Measurements from ENCODE around the gene KCNH5.
A peak's percentile ranks its signal among the peaks of the same experiment; 100 is the strongest.

The KCNH5 gene

GRCh38 chr14:62697461-62697860, 347.8 kb downstream of the KCNH5 start:
- Histone ChIP-seq H3K4me3 (ENCODE audit: low read depth in 1 of 2, low read length in 2 of 2) (no peak overlapping the region), H3K27me3 (ENCODE audit: low read depth, low read length) (no peaks in the 10 kb centered on the region), H3K27ac (ENCODE audit: low read length) (no peak overlapping the region), H3K9me3 (ENCODE audit: control insufficient read depth in 1 of 2, low read length in 2 of 2) (no peaks in the 10 kb centered on the region), H3K4me1 (ENCODE audit: control insufficient read depth in 1 of 2, insufficient read depth in 2 of 2, low read length in 2 of 2) (peaks cover 0 to 5% of the 10 kb centered on the region in 2 donors), H3K36me3 (ENCODE audit: control insufficient read depth in 1 of 2, insufficient read depth in 2 of 2, low read length in 2 of 2) (no peaks in the 10 kb centered on the region)

GRCh38 chr14:62696929-62697328, 348.3 kb downstream of the KCNH5 start:
- Histone ChIP-seq H3K4me1 (ENCODE audit: control insufficient read depth in 1 of 2, insufficient read depth in 2 of 2, low read length in 2 of 2) (peaks cover 0 to 6% of the 10 kb centered on the region in 2 donors), H3K27ac (ENCODE audit: low read length) (no peak overlapping the region), H3K27me3 (ENCODE audit: low read depth, low read length) (no peaks in the 10 kb centered on the region), H3K4me3 (ENCODE audit: low read depth in 1 of 2, low read length in 2 of 2) (no peak overlapping the region), H3K9me3 (ENCODE audit: control insufficient read depth in 1 of 2, low read length in 2 of 2) (no peaks in the 10 kb centered on the region), H3K36me3 (ENCODE audit: control insufficient read depth in 1 of 2, insufficient read depth in 2 of 2, low read length in 2 of 2) (no peaks in the 10 kb centered on the region)

GRCh38 chr14:62696331-62696924, 348.8 kb downstream of the KCNH5 start:
- H3K4me3 ChIP-seq (ENCODE audit: low read depth in 1 of 2, low read length in 2 of 2), result no peak overlapping the region
- H3K9me3 ChIP-seq (ENCODE audit: control insufficient read depth in 1 of 2, low read length in 2 of 2), result no peaks in the 10 kb centered on the region

GRCh38 chr14:62694075-62694474, 351.2 kb downstream of the KCNH5 start:
- no peaks in the 10 kb centered on the region for H3K36me3 ChIP-seq (ENCODE audit: control insufficient read depth in 1 of 2, insufficient read depth in 2 of 2, low read length in 2 of 2)
- no peak overlapping the region for H3K4me3 ChIP-seq (ENCODE audit: low read depth in 1 of 2, low read length in 2 of 2)
- H3K27ac ChIP-seq (ENCODE audit: low read length), result no peak overlapping the region
- H3K9me3 ChIP-seq (ENCODE audit: control insufficient read depth in 1 of 2, low read length in 2 of 2), result peaks cover 0 to 2% of the 10 kb centered on the region in 2 donors
- H3K4me1 ChIP-seq (ENCODE audit: control insufficient read depth in 1 of 2, insufficient read depth in 2 of 2, low read length in 2 of 2), result peaks cover 0 to 6% of the 10 kb centered on the region in 2 donors
- H3K27me3 ChIP-seq (ENCODE audit: low read depth, low read length), result no peaks in the 10 kb centered on the region

More at GRCh38 chr14:62696331-62696924, 348.8 kb downstream of the KCNH5 start:
- Histone ChIP-seq H3K27me3 (ENCODE audit: low read depth, low read length) (no peaks in the 10 kb centered on the region), H3K36me3 (ENCODE audit: control insufficient read depth in 1 of 2, insufficient read depth in 2 of 2, low read length in 2 of 2) (no peaks in the 10 kb centered on the region), H3K27ac (ENCODE audit: low read length) (no peak overlapping the region), H3K4me1 (ENCODE audit: control insufficient read depth in 1 of 2, insufficient read depth in 2 of 2, low read length in 2 of 2) (peaks cover 0 to 6% of the 10 kb centered on the region in 2 donors)

GRCh38 chr14:62692490-62693106, 352.7 kb downstream of the KCNH5 start:
- H3K9me3 ChIP-seq (ENCODE audit: control insufficient read depth in 1 of 2, low read length in 2 of 2), result peaks cover 0 to 2% of the 10 kb centered on the region in 2 donors
- H3K4me3 ChIP-seq (ENCODE audit: low read depth in 1 of 2, low read length in 2 of 2), result no peak overlapping the region
- H3K4me1 ChIP-seq (ENCODE audit: control insufficient read depth in 1 of 2, insufficient read depth in 2 of 2, low read length in 2 of 2), result peaks cover 0 to 6% of the 10 kb centered on the region in 2 donors
- no peaks in the 10 kb centered on the region for H3K36me3 ChIP-seq (ENCODE audit: control insufficient read depth in 1 of 2, insufficient read depth in 2 of 2, low read length in 2 of 2)
- H3K27ac ChIP-seq (ENCODE audit: low read length), result peak overlapping the region; percentile 54
- H3K27me3 ChIP-seq (ENCODE audit: low read depth, low read length), result no peaks in the 10 kb centered on the region

- Histone ChIP-seq H3K4me1 (ENCODE audit: control insufficient read depth in 1 of 2, insufficient read depth in 2 of 2, low read length in 2 of 2) (peaks cover 0 to 6% of the 10 kb centered on the region in 2 donors), H3K27me3 (ENCODE audit: low read depth, low read length) (no peaks in the 10 kb centered on the region), H3K9me3 (ENCODE audit: control insufficient read depth in 1 of 2, low read length in 2 of 2) (peaks cover 0 to 2% of the 10 kb centered on the region in 2 donors), H3K4me3 (ENCODE audit: low read depth in 1 of 2, low read length in 2 of 2) (no peak overlapping the region), H3K36me3 (ENCODE audit: control insufficient read depth in 1 of 2, insufficient read depth in 2 of 2, low read length in 2 of 2) (no peaks in the 10 kb centered on the region), H3K27ac (ENCODE audit: low read length) (peak overlapping the region; percentile 54)
Measured at GRCh38 chr14:62691647-62692489, 353.4 kb downstream of the KCNH5 start.

- Histone ChIP-seq H3K4me1 (ENCODE audit: control insufficient read depth in 1 of 2, insufficient read depth in 2 of 2, low read length in 2 of 2) (peaks cover 0 to 6% of the 10 kb centered on the region in 2 donors), H3K9me3 (ENCODE audit: control insufficient read depth in 1 of 2, low read length in 2 of 2) (peaks cover 0 to 2% of the 10 kb centered on the region in 2 donors)
Measured at GRCh38 chr14:62689733-62690132, 355.5 kb downstream of the KCNH5 start.

GRCh38 chr14:62687818-62688217, 357.4 kb downstream of the KCNH5 start:
- H3K27me3 ChIP-seq (ENCODE audit: low read depth, low read length), result no peaks in the 10 kb centered on the region
- H3K36me3 ChIP-seq (ENCODE audit: control insufficient read depth in 1 of 2, insufficient read depth in 2 of 2, low read length in 2 of 2), result no peaks in the 10 kb centered on the region
- peaks cover 0 to 5% of the 10 kb centered on the region in 2 donors for H3K4me1 ChIP-seq (ENCODE audit: control insufficient read depth in 1 of 2, insufficient read depth in 2 of 2, low read length in 2 of 2)
- no peak overlapping the region for H3K4me3 ChIP-seq (ENCODE audit: low read depth in 1 of 2, low read length in 2 of 2)
- peaks cover 0 to 2% of the 10 kb centered on the region in 2 donors for H3K9me3 ChIP-seq (ENCODE audit: control insufficient read depth in 1 of 2, low read length in 2 of 2)
- no peak overlapping the region for H3K27ac ChIP-seq (ENCODE audit: low read length)

More at GRCh38 chr14:62689733-62690132, 355.5 kb downstream of the KCNH5 start:
- Histone ChIP-seq H3K27ac (ENCODE audit: low read length) (no peak overlapping the region), H3K36me3 (ENCODE audit: control insufficient read depth in 1 of 2, insufficient read depth in 2 of 2, low read length in 2 of 2) (no peaks in the 10 kb centered on the region), H3K27me3 (ENCODE audit: low read depth, low read length) (no peaks in the 10 kb centered on the region), H3K4me3 (ENCODE audit: low read depth in 1 of 2, low read length in 2 of 2) (no peak overlapping the region)

- no peaks in the 10 kb centered on the region for H3K27me3 ChIP-seq (ENCODE audit: low read depth, low read length)
- H3K4me1 ChIP-seq (ENCODE audit: control insufficient read depth in 1 of 2, insufficient read depth in 2 of 2, low read length in 2 of 2), result no peaks in the 10 kb centered on the region
- H3K36me3 ChIP-seq (ENCODE audit: control insufficient read depth in 1 of 2, insufficient read depth in 2 of 2, low read length in 2 of 2), result no peaks in the 10 kb centered on the region
- H3K27ac ChIP-seq (ENCODE audit: low read length), result no peak overlapping the region
- H3K9me3 ChIP-seq (ENCODE audit: control insufficient read depth in 1 of 2, low read length in 2 of 2), result no peaks in the 10 kb centered on the region
- H3K4me3 ChIP-seq (ENCODE audit: low read depth in 1 of 2, low read length in 2 of 2), result no peak overlapping the region
Measured at GRCh38 chr14:62684376-62684775, 360.9 kb downstream of the KCNH5 start.

GRCh38 chr14:62682208-62682607, 363.1 kb downstream of the KCNH5 start:
- H3K9me3 ChIP-seq (ENCODE audit: control insufficient read depth in 1 of 2, low read length in 2 of 2), result no peaks in the 10 kb centered on the region
- H3K27me3 ChIP-seq (ENCODE audit: low read depth, low read length), result no peaks in the 10 kb centered on the region
- H3K27ac ChIP-seq (ENCODE audit: low read length), result no peak overlapping the region
- no peaks in the 10 kb centered on the region for H3K36me3 ChIP-seq (ENCODE audit: control insufficient read depth in 1 of 2, insufficient read depth in 2 of 2, low read length in 2 of 2)
- no peak overlapping the region for H3K4me3 ChIP-seq (ENCODE audit: low read depth in 1 of 2, low read length in 2 of 2)
- no peaks in the 10 kb centered on the region for H3K4me1 ChIP-seq (ENCODE audit: control insufficient read depth in 1 of 2, insufficient read depth in 2 of 2, low read length in 2 of 2)

- H3K4me1 ChIP-seq (ENCODE audit: control insufficient read depth in 1 of 2, insufficient read depth in 2 of 2, low read length in 2 of 2), result no peaks in the 10 kb centered on the region
- H3K36me3 ChIP-seq (ENCODE audit: control insufficient read depth in 1 of 2, insufficient read depth in 2 of 2, low read length in 2 of 2), result no peaks in the 10 kb centered on the region
- H3K4me3 ChIP-seq (ENCODE audit: low read depth in 1 of 2, low read length in 2 of 2), result no peak overlapping the region
- H3K27me3 ChIP-seq (ENCODE audit: low read depth, low read length), result no peaks in the 10 kb centered on the region
- no peak overlapping the region for H3K27ac ChIP-seq (ENCODE audit: low read length)
- no peaks in the 10 kb centered on the region for H3K9me3 ChIP-seq (ENCODE audit: control insufficient read depth in 1 of 2, low read length in 2 of 2)
Measured at GRCh38 chr14:62674563-62675237, 370.6 kb downstream of the KCNH5 start.
